LNCaP clone FGC (cell line): ENCODE results near the gene LTBP3.

ENCODE experiments used
- DNase-seq: peaks from one replicate; pipeline ENCODE4 v3.0.0-alpha.2; 2011; ENCODE audit warnings: low read depth
- H3K4me3 ChIP-seq: 2 replicates; pipeline ENCODE4 v1.5.1; 2011; ENCODE audit warnings: mild to moderate bottlenecking, low read depth, low read length, control low read depth
- TF ChIP-seq, protein P1 (sequence below): IDR thresholded peaks from 2 replicates; pipeline ENCODE4 v1.5.1; 2012; ENCODE audit warnings: mild to moderate bottlenecking; ENCODE audit not compliant: control insufficient read depth, insufficient read depth; ENCODE audit errors: extremely low read depth

LTBP3 gene

GRCh38 chr11:65551572-65552387 is 6.4 kb downstream of the LTBP3 start:
- TF ChIP-seq, protein P1, sequence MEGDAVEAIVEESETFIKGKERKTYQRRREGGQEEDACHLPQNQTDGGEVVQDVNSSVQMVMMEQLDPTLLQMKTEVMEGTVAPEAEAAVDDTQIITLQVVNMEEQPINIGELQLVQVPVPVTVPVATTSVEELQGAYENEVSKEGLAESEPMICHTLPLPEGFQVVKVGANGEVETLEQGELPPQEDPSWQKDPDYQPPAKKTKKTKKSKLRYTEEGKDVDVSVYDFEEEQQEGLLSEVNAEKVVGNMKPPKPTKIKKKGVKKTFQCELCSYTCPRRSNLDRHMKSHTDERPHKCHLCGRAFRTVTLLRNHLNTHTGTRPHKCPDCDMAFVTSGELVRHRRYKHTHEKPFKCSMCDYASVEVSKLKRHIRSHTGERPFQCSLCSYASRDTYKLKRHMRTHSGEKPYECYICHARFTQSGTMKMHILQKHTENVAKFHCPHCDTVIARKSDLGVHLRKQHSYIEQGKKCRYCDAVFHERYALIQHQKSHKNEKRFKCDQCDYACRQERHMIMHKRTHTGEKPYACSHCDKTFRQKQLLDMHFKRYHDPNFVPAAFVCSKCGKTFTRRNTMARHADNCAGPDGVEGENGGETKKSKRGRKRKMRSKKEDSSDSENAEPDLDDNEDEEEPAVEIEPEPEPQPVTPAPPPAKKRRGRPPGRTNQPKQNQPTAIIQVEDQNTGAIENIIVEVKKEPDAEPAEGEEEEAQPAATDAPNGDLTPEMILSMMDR: peak; percentile 77
- no peak overlapping the region for H3K4me3 ChIP-seq
- no peak for DNase-seq

DNA sequence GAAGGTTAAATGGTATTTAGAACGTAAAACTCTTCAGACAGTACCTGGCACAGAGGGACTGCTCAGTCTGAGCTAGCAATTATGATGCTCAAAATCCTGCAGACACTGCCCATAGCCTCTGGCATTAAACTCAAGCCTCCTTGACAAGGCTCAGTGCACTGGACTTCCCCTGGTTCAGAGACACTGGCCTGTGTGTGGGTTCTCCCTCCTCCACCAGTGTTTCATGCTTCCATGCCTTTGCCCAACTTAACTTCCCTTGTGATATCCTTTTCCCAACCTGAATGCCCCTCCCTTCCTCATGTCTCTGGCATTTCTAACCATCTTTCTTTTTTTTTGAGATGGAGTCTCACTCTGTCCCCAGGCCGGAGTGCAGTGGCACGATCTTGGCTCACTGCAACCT is 9.1 kb downstream of the LTBP3 start:
- H3K4me3 ChIP-seq: no peak overlapping the region
- no peak for DNase-seq
- TF ChIP-seq, protein P1: no peak

- TF ChIP-seq, protein P1: no peak
- no peak for DNase-seq
- no peak overlapping the region for H3K4me3 ChIP-seq
Measured at GRCh38 chr11:65548395-65548794, 9.8 kb downstream of the LTBP3 start.

- DNase-seq: no peak
- TF ChIP-seq, protein P1: no peak
- no peak overlapping the region for H3K4me3 ChIP-seq
Measured at GRCh38 chr11:65547446-65548125, 10.6 kb downstream of the LTBP3 start.

- no peak for DNase-seq
- H3K4me3 ChIP-seq: peak overlapping the region; percentile 42
- TF ChIP-seq, protein P1: no peak
Measured at GRCh38 chr11:65546217-65546958, 11.8 kb downstream of the LTBP3 start.

DNA sequence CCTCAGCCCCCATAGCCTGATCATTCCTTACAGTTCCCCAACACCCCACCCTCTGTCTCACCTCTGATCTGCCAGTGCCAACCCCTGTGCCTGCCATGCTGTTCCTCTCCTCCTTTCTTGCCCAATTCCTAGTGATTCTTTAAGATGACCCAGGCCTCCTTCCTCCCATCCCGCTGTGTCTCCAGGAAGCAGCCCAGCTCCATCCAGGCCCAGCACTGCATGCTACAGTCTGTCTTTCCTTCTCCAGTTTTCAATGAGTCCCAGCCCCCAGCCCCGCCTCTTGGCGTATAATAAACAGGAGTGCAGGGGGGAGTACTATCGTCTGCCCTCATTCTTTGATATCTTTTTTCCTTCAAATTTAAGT is 12.3 kb downstream of the LTBP3 start:
- DNase-seq: no peak
- TF ChIP-seq, protein P1: no peak
- H3K4me3 ChIP-seq: peak overlapping the region; percentile 42
